Spleen (tissue), 7 donors: ENCODE data around the gene ENPP6.

Experiments
- CTCF ChIP-seq, 11 experiments: fragments of 200-600 bp in 7 of 11; fragments of 450-650 bp in 4 of 11; sonication (generic) in 4 of 11; IDR thresholded peaks in 8 of 11; conservative IDR thresholded peaks in 3 of 11; 1 replicate in 7 of 11; 2 replicates in 4 of 11; pipeline versions ENCODE4 v1.4.0 to v1.8.0; 2016 to 2021; ENCODE audit warnings: antibody characterized with exemption in 11 of 11, inconsistent platforms in 4 of 11, mild to moderate bottlenecking in 1 of 11
- POLR2A ChIP-seq, 3 donors: fragments of 450-650 bp; IDR thresholded peaks; one replicate each; pipeline ENCODE4 v1.5.1; 2017; ENCODE audit warnings: antibody characterized with exemption in 3 of 3, mild to moderate bottlenecking in 1 of 3
- donor health status: DM: no; HTN: no; CAD: no; lungs with moderate emphysema.
- donor health status: DM: no; HTN: no; CAD: no.
- donor health status: DM: no; HTN: no; CAD: no.

GRCh38 chr4:184099535-184099966 is 118.1 kb downstream of the ENPP6 start:
- no peak for TF ChIP-seq POLR2A (IDR thresholded peaks at IDR 0.05)
- TF ChIP-seq CTCF (IDR thresholded peaks at IDR 0.05 in 8 of 11, conservative IDR thresholded peaks at IDR 0.05 in 3 of 11) = no peak
